NCI-H2171 treated with DMSO at 0.1 percent for 48 hours (cell line): ENCODE results near the gene TXN2.
"Not testable (repeated sequence)": the region's sequence is repeated elsewhere in the genome, so short reads cannot be mapped to it uniquely, and the experiment has no call there.

ENCODE experiments used
- DNase-seq: peaks from one replicate; lab custom pipeline; 2025; lab: John Stamatoyannopoulos, UW

TXN2 gene

DNA sequence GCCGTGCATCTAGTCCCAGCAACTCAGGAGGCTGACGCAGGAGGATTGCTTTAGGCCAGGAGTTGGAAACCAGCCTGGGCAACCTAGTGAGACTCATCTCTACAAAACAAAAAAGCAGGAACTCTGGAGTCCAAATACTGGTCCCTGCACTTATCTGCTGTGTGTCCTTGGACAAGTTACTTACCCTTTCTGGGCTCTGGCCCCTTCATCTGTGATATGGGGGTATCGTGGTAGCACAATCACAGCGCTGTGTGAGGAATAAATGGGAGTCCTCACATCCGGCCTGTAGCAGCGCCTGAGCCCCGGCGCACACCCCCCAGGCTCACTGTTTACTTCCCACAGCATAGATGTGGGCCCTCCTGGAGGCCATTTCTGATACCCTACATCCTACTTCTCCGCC lies 49.5 kb downstream of the TXN2 start:
- no peak for DNase-seq

DNA sequence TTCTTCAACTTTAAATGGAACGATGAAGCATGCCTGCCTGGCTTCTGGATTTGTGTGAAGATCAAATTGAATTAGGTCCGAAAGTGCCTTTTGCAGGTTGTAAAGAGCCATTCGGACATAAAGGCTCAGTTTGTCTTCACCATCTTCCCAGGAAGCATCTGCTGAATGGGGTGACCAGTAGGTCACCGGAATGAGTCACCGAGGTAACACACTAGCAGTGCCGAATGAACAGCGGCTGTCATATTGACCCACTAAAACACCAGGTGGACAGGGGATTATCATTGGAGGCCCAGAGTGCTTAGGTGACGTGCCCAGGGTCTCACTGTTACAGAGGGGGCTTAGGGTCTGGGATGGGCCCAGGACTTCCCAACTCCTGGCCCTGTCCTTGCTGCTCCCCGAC lies 50.6 kb downstream of the TXN2 start:
- DNase-seq, result no peak

DNA sequence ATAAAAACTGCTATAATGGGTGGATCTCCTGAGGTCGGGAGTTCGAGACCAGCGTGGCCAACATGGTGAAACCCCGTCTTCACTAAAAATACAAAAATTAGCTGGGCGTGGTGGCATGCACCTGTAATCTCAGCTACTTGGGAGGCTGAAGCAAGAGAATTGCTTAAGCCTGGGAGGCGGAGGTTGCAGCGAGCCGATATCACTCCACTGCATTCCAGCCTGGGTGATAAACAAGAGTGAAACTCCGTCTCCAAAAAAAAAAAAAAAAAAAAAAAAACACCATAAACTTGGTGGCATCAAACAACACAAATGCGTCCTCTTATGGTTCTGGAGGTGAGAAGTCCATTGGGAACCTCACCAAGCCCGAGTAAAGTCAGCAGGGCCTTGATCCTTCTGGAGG lies 53.5 kb downstream of the TXN2 start:
- DNase-seq, result not testable (repeated sequence)

DNA sequence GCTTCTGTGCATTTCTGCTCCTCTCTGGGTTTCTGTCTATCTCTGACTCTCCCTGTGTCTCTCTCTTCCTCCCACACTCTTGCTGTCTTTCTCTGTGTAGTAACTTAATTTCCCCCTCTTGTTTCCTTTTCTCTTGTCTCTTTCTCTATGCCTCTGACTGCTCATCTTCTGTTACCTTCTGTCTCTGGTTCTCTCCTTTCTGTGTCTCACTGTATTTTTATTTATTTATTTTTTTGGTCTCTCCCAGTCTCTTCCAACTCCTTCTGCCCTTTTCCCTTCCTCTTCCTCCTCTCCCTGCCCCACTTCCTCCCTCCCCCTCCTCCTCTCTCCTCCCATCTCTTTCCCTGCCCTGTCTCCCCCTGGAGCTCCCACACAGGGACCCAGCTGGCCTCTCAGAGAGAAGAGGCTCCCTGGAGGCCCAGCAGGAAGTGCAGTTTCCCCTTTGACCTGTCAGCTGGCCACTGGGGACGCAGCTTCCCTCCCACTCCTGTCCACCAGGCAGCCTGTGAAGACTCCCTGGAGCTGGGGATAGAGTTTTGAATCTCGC lies 55.4 kb downstream of the TXN2 start:
- DNase-seq, result no peak

DNA sequence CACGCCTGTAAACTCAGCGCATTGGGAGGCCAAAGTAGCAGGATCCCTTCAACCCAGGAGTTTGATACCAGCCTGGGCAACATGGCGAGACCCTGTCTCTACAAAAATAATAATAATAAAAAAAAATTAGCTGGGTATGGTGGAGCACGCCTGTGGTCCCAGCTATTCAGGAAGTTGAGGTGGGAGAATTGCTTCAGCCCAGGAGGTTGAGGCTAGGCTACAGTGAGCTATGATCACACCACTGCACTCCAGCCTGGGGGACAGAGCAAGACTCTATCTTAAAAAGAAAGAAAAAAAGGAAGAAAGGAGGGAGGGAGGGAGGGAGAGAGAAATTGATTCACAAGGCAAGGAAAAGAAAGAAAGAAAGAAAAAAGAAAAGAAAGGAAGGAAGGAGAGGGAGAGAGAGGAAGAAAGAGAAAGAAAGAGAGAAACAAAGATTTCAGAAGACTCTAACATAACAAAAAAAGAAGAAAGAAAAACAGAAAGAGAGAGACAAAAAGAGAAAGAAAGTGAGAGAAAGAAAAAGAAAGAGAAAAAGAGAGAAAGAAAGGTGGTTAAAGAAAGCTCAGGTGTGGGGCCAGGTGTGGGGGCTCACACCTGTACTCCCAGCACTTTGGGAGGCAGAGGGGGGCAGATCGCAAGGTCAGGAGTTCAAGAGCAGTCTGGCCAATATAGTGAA lies 56.4 kb downstream of the TXN2 start:
- DNase-seq, result no peak

DNA sequence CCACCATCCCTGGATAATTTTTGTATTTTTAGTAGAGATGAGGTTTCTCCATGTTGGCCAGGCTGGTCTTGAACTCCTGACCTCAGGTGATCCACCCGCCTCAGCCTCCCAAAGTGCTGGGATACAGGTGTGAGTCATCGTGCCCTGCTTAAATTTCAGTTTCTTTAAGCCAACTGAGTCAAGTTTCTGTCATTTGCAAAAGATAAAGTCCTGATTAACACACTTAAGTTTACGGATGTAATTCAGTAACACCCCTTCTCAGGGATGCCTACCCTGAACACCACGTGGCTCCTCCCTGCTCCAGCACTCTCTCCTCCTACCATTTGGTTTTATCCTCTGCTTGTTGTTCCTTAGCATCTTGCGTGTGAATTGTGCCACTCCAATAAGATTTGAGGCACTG lies 57.0 kb downstream of the TXN2 start:
- DNase-seq, result not testable (repeated sequence)

DNA sequence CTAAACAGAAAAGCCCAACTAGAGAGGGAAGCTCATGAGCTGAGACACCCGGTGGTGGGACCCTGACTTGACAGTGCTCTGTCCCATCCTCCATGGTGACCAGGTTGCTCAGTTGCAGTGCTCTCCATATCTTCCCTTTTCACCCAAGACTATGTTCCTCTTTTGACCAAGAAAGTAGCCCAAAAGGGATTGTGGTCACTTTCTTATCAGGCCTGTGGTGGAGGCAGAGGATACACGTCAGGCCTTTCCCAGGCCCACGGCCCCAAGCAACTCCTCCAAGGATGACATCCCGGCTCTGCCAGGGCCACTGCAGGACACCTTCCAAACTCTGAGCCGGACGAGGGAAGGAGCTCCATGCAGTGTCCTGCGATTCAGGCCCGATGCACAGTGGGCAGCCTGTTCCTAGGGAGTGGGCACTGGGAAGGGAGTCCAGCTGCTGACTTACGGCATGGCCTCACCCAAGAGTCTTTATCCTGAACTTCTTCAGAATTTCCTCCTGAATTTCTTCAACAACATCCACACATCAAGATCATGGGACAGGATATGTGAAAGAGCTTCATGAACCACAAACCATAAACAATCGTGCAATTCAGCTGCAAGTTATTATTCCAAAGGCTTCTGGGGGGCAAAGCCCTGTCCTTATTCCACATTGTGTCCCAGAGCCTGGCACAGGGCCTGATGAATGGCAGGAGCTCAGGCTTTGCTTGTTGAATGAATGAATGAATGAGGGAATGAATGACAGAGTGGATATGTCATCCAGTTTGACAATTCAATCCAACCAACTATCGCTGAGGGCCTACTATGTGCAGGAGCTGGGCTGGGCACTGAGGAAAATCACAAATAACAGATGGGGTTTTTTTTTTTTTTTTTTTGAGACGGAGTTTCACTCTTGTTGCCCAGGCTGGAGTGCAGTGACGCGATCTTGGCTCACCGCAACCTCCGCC lies 57.7 kb downstream of the TXN2 start:
- DNase-seq, result no peak

DNA sequence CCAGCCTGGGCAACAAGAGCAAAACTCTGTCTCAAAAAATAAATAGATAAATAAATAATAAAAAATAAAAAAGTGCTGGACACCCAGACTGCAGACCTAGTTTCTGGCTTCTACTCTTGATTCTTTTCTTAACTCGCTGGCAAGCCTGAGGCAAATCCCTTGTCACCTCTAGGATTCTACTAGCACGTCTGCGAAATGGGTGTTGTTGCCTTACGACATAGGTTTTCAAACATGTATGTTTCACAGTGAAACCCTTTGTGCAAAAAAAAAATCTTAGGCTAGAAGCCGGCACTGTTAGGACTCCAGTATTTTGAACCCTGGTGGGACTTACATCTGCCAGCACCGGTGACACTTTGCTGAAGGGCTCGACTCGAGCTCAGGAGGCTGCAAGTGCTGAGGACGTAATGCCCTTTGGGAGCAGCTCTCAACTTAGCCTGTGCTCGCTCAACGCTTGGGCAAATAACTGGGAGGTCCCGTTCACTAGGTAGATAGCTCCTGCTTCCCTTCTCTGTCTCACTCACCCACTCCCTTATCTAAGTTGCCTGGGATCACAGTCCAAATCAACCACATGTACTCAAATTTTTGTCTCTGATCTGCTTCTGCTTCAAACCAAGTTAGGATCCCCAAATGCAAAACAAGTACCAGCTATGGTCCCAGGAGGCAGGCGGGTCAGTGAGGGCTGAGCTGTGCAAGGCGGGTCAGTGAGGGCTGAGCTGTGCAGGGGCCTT lies 59.0 kb downstream of the TXN2 start:
- DNase-seq, result no peak

DNA sequence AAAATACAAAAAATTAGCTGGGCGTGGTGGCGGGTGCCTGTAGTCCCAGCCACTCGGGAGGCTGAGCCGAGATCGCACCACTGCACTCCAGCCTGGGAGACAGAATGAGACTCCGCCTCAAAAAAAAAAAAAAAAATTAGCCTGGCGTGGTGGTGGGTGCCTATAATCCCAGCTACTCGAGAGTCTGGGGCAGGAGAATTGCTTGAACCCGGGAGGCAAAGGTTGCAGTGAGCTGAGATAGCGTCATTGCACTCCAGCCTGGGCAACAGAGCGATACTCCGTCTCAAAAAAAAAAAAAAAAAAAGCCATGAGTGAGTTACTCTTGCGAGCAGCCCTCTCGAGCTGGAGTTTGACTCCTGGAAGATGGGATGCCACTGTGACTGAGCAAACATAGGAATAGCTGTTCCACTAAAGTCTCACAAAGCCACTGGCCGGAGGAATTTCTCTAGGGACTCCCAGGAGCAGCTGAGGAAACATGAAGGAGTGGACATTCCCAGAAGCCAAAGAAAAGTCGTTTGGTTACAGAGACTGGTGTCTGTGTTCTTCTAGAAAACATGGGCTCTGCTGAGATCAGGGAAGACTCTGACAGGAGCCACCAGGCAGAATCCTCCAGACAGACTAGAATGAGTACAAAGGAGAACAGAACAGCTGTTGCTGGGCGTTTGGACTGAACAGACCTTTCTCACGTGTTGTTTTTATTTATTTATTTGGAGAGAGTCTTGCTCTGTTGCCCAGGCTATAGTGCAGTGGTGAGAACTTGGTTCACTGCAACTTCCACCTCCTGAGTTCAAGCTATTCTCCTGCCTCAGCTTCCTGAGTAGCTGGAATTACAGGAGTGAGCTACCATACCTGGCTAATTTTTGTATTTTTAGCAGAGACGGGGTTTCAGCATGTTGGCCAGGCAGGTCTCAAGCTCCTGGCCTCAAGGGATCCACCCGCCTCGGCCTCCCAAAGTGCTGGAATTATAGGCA lies 61.2 kb downstream of the TXN2 start:
- DNase-seq, result no peak

DNA sequence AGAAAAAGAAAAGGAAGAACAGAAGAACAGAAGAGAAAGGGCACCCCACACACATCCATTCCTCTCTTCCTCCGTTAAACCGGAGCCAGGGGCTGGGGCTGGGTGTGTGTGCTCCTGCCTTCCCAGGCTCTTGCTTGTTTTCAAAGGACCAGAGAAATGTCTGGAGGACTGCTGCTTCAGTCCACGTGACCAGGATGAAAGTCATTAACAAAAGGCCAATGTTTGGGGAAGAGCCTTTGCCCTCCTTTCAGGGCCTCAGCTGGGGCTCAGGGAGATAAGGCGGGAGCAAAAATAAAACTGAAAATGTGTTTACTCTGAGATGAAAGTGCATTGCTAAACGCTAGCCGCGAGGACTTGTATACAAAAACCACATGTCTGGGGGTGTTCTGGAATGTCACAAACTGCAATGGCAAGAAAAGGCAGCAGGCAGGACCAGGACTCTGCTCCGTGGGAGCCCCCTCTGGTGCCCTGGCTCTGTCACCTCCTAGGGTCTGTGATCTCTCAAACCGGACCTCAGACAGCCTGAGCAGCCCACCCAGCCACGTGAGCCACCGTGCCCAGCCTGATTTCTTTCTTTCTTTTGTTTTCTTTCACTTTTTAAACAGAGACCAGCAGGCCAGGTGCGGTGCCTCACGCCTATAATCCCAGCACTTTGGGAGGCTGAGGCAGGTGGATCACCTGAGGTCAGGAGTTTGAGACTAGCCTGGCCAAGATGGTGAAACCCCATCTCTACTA lies 62.1 kb downstream of the TXN2 start:
- DNase-seq, result no peak

DNA sequence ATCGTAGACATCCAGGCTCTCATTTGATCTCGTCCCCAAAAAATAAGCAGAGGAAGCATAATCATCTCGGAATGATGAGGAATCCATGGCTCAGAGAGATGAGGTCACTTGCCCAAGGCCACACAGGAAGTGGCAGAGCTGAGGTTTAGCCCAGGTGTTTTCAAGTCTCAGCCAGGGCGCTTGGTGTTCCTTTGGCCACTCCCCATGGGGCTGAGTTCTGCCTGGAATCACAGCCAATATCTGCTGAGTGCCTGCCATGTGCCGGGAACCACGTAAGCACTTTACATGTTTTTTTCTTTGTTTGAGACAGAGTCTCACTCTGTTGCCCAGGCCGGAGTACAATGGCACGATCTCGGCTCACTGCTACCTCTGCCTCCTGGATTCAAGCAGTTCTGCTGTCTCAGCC lies 64.2 kb downstream of the TXN2 start:
- peak; percentile 14 for DNase-seq
